Osteocyte (in vitro differentiated cells): Measurements from ENCODE around the gene UBE2B. TPM values are rescaled to one million over a fixed set of nuclear protein-coding genes. Genes with fewer than 3 reads are reported as not detected.

Experiments
- DNase-seq: peaks from one replicate; pipeline ENCODE4 v3.0.0; 2021; ENCODE audit warnings: mixed read lengths; ENCODE audit not compliant: unreplicated experiment; ENCODE audit errors: extremely low spot score
- H3K27ac Mint-ChIP-seq: one replicate; pipeline ENCODE4 v1.8.0; 2021; ENCODE audit warnings: mild to moderate bottlenecking, mixed read lengths; ENCODE audit not compliant: unreplicated experiment
- H3K27me3 Mint-ChIP-seq: one replicate; pipeline ENCODE4 v1.8.0; 2021; ENCODE audit warnings: mixed read lengths; ENCODE audit not compliant: unreplicated experiment
- H3K36me3 Mint-ChIP-seq: one replicate; pipeline ENCODE4 v1.8.0; 2021; ENCODE audit warnings: mixed read lengths; ENCODE audit not compliant: unreplicated experiment
- H3K4me1 Mint-ChIP-seq: one replicate; pipeline ENCODE4 v1.8.0; 2021; ENCODE audit warnings: mixed read lengths; ENCODE audit not compliant: unreplicated experiment
- H3K4me3 Mint-ChIP-seq: one replicate; pipeline ENCODE4 v1.8.0; 2021; ENCODE audit warnings: mild to moderate bottlenecking, moderate library complexity, mixed read lengths; ENCODE audit not compliant: unreplicated experiment
- H3K9me3 Mint-ChIP-seq: one replicate; pipeline ENCODE4 v1.8.0; 2021; ENCODE audit warnings: mixed read lengths; ENCODE audit not compliant: unreplicated experiment
- total RNA-seq: library from RNA; stranded (reverse); gene quantifications from 2 replicates; pipeline ENCODE4 v1.2.1, GENCODE V29; 2021
- TF ChIP-seq, protein P1 (sequence below): fragments of 200-600 bp; sonication (generic); IDR thresholded peaks from 2 replicates; pipeline ENCODE4 v1.5.0; 2021; ENCODE audit warnings: antibody characterized with exemption, mild to moderate bottlenecking, moderate library complexity

UBE2B gene
- total RNA-seq, 1 donor from 2014 or later = 114 TPM

DNA sequence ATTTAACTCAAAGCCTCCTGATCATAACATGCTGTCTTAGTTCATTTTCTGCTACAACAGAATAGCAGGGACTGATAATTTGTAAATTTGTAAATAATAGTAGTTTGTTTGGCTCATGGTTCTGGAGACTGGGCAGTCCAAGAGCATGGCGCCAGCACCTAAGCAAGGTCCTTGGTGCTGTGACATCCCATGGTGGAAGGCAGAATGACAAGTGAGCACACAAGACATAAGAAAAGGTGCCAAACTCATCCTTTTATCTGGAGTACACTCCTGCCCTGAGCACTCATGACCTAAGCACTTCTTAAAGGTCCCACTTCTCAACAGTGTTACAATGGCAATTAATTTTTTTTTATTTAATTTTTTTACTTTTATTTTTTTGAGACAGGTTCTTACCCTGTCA, 16.1 kb downstream of the UBE2B start:
- DNase-seq = no peak
- Mint-ChIP-seq H3K4me1 (peaks cover 2% of the 10 kb centered on the region), H3K36me3 (peaks cover 52% of the 10 kb centered on the region), H3K4me3 (no peak overlapping the region), H3K27ac (no peak overlapping the region), H3K27me3 (no peaks in the 10 kb centered on the region), H3K9me3 (no peaks in the 10 kb centered on the region)
- TF ChIP-seq, protein P1, sequence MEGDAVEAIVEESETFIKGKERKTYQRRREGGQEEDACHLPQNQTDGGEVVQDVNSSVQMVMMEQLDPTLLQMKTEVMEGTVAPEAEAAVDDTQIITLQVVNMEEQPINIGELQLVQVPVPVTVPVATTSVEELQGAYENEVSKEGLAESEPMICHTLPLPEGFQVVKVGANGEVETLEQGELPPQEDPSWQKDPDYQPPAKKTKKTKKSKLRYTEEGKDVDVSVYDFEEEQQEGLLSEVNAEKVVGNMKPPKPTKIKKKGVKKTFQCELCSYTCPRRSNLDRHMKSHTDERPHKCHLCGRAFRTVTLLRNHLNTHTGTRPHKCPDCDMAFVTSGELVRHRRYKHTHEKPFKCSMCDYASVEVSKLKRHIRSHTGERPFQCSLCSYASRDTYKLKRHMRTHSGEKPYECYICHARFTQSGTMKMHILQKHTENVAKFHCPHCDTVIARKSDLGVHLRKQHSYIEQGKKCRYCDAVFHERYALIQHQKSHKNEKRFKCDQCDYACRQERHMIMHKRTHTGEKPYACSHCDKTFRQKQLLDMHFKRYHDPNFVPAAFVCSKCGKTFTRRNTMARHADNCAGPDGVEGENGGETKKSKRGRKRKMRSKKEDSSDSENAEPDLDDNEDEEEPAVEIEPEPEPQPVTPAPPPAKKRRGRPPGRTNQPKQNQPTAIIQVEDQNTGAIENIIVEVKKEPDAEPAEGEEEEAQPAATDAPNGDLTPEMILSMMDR = no peak

DNA sequence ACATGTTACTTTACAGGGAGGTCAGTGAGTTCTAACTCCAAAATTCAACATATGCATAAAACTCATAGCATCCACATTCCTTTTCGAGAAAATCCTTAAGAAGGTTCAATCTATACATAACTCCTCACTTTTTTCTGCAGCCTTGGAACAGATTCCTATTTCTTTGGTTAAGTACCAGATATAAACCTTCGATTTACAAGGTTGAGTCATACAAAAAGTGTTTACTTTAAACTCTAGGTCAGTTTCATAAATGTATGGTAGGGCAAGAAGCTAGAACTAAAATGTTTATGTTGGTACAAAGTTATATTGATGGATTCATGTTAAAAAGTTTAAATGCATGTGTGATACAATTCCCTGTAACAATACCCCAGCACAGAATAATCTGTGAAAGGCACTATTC, 20.9 kb downstream of the UBE2B start:
- peaks cover 4% of the 10 kb centered on the region for H3K4me1 Mint-ChIP-seq
- H3K4me3 Mint-ChIP-seq = no peak overlapping the region
- H3K27ac Mint-ChIP-seq = no peak overlapping the region
- no peak for DNase-seq
- H3K36me3 Mint-ChIP-seq = peaks cover 53% of the 10 kb centered on the region
- no peaks in the 10 kb centered on the region for H3K9me3 Mint-ChIP-seq
- no peaks in the 10 kb centered on the region for H3K27me3 Mint-ChIP-seq
- TF ChIP-seq, protein P1 = no peak

DNA sequence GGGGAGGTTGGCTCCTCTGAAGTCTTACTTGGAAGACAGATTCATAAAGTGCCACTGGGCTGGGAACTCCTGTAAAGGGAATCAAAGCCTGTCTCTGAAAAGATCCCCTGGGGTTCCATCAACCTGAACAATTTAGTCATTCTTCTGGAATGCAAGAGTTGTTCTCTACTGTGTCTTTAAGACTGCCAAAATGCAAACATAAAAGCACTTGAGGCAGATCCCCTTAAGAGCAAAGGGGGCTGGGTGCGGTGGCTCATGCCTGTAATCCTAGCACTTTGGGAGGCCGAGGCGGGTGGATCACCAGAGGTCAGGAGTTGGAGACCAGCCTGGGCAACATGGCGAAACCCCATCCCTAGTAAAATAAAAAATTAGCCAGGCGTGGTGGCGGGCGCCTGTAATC, 23.6 kb downstream of the UBE2B start:
- H3K9me3 Mint-ChIP-seq = no peaks in the 10 kb centered on the region
- no peaks in the 10 kb centered on the region for H3K27me3 Mint-ChIP-seq
- no peak overlapping the region for H3K4me3 Mint-ChIP-seq
- H3K4me1 Mint-ChIP-seq = peaks cover 4% of the 10 kb centered on the region
- TF ChIP-seq, protein P1 = no peak
- H3K27ac Mint-ChIP-seq = no peak overlapping the region
- no peak for DNase-seq
- peaks cover 50% of the 10 kb centered on the region for H3K36me3 Mint-ChIP-seq

DNA sequence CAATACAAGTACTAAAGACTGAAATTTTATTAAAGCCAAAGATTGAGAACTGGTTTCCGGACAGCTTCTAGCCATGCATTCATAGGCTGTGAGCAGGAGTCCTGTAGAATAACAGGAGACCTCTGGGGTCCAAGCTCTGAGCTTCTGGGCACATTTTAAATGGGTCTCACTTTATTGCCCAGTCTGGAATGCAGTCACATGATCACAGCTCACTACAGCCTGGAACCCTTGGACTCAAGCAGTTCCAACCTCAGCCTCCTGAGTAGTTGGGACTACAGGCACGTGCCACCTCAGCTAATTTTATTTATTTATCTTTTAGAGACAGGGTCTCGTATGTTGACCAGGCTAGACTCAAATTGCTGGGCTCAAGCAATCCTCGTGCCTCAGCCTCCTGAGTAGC, 24.9 kb downstream of the UBE2B start:
- Mint-ChIP-seq H3K27me3 (no peaks in the 10 kb centered on the region), H3K9me3 (no peaks in the 10 kb centered on the region), H3K36me3 (peaks cover 43% of the 10 kb centered on the region), H3K4me3 (no peak overlapping the region), H3K4me1 (peaks cover 4% of the 10 kb centered on the region), H3K27ac (no peak overlapping the region)
- TF ChIP-seq, protein P1 = no peak
- no peak for DNase-seq

DNA sequence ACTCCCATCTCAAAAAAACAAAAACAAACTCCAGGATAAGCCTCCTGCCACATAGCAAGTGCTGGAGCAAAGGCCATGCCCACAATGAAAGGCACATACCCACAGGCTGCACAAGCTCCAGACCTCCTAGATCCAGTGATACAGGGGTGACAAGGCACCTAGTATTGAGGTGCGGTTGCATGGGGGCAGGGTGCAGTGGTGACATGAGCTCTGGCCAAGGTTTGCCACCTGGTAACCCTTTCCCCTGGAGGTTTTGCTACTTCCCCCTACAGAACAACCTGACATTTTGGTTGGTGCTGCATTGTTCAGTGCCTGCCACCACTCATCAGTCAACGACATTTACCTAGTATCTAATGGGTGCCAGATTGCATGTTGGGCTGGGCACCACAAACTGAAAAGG, 25.8 kb downstream of the UBE2B start:
- Mint-ChIP-seq H3K4me3 (no peak overlapping the region), H3K27me3 (no peaks in the 10 kb centered on the region), H3K4me1 (peaks cover 2% of the 10 kb centered on the region), H3K36me3 (peaks cover 44% of the 10 kb centered on the region), H3K9me3 (no peaks in the 10 kb centered on the region), H3K27ac (no peak overlapping the region)
- TF ChIP-seq, protein P1 = no peak
- DNase-seq = no peak
